ENCODE measurements around the gene CYP3A5.
"Not testable (repeated sequence)": the region's sequence is repeated elsewhere in the genome, so short reads cannot be mapped to it uniquely, and the experiment has no call there.

CYP3A5 gene

GRCh38 chr7:99644431-99644830 lies 35.4 kb downstream of the CYP3A5 start:
- DNase-seq (ENCODE audit: insufficient read length, low spot score) (no peak), FAIRE-seq (no peak)
- no peak for TF ChIP-seq CTCF (IDR thresholded peaks at IDR 0.05; ENCODE audit: insufficient read depth, missing control alignments)

- TF ChIP-seq CTCF (IDR thresholded peaks at IDR 0.05; ENCODE audit: insufficient read depth, missing control alignments), result no peak
- DNase-seq (ENCODE audit: insufficient read length, low spot score), result no peak
- FAIRE-seq, result no peak
Measured at GRCh38 chr7:99643464-99643863, 36.3 kb downstream of the CYP3A5 start.

GRCh38 chr7:99642027-99642426 lies 37.8 kb downstream of the CYP3A5 start:
- FAIRE-seq (no peak), DNase-seq (ENCODE audit: insufficient read length, low spot score) (no peak)

GRCh38 chr7:99639267-99639666 lies 40.5 kb downstream of the CYP3A5 start:
- FAIRE-seq (no peak), DNase-seq (ENCODE audit: insufficient read length, low spot score) (no peak)
- TF ChIP-seq CTCF (IDR thresholded peaks at IDR 0.05; ENCODE audit: insufficient read depth, missing control alignments), result no peak

More at GRCh38 chr7:99642027-99642426, 37.8 kb downstream of the CYP3A5 start:
- no peak for TF ChIP-seq CTCF (IDR thresholded peaks at IDR 0.05; ENCODE audit: insufficient read depth, missing control alignments)

GRCh38 chr7:99638731-99639130 lies 41.1 kb downstream of the CYP3A5 start:
- no peak for FAIRE-seq
- TF ChIP-seq CTCF (IDR thresholded peaks at IDR 0.05; ENCODE audit: insufficient read depth, missing control alignments), result no peak
- DNase-seq (ENCODE audit: insufficient read length, low spot score), result no peak

- not testable (repeated sequence) for FAIRE-seq
Measured at GRCh38 chr7:99637414-99637813, 42.4 kb downstream of the CYP3A5 start.

GRCh38 chr7:99631295-99632109 lies 48.3 kb downstream of the CYP3A5 start:
- TF ChIP-seq CTCF (IDR thresholded peaks at IDR 0.05; ENCODE audit: insufficient read depth, missing control alignments), result no peak
- no peak for DNase-seq (ENCODE audit: insufficient read length, low spot score)
- no peak for FAIRE-seq

More at GRCh38 chr7:99637414-99637813, 42.4 kb downstream of the CYP3A5 start:
- not testable (repeated sequence) for DNase-seq (ENCODE audit: insufficient read length, low spot score)
